Endothelial cell of umbilical vein (primary cell): ENCODE data around the gene PTPN22. TPM values are rescaled to one million over a fixed set of nuclear protein-coding genes. Genes with fewer than 3 reads are reported as not detected.

ENCODE experiments used
- BruUV-seq: library from RNA; stranded (reverse); fragments of 400-500 nt; replicated peaks from 2 replicates; lab custom pipeline; 2021; lab: Mats Ljungman, UMichigan
- CTCF ChIA-PET: fragments of 300-600, 350-600 bp; sonication (Branson Sonifier 250); formaldehyde crosslinking; loops from one replicate; lab custom pipeline; 2021; ENCODE audit warnings: antibody characterized with exemption, inconsistent platforms; lab: Charles Lee
- POLR2A ChIA-PET: fragments of 300-600, 350-600 bp; sonication (Branson Sonifier 250); formaldehyde crosslinking; loops from one replicate; lab custom pipeline; 2021; ENCODE audit warnings: antibody characterized with exemption, inconsistent platforms; lab: Charles Lee
- DNase-seq: peaks from one replicate; pipeline ENCODE4 v3.0.0-alpha.2; 2011; ENCODE audit warnings: low read depth, low spot score
- FAIRE-seq: peaks from 2 replicates; lab custom pipeline; 2011; peaks lifted over from hg19 to GRCh38; lab: Jason Lieb, UNC
- H2AFZ ChIP-seq: 2 replicates; pipeline ENCODE4 v1.6.0; 2012; ENCODE audit warnings: low read depth, low read length, control low read depth, inconsistent platforms
- H3K27ac ChIP-seq: 2 replicates; pipeline ENCODE4 v1.5.1; 2011; ENCODE audit warnings: low read depth, mild to moderate bottlenecking, control low read depth, low read length, moderate library complexity; ENCODE audit not compliant: insufficient read depth
- H3K27me3 ChIP-seq, 2 experiments: 2 replicates each; pipeline versions ENCODE4 v1.6.0 to v1.6.1; 2011; ENCODE audit warnings: low read length in 2 of 2, mixed read lengths in 1 of 2; ENCODE audit not compliant: control insufficient read depth in 2 of 2, insufficient read depth in 2 of 2
- H3K36me3 ChIP-seq, 2 experiments: 2 replicates in 1 of 2; 3 replicates in 1 of 2; pipeline ENCODE4 v1.5.1; 2011; ENCODE audit warnings: low read length in 2 of 2, mild to moderate bottlenecking in 1 of 2, moderate library complexity in 1 of 2; ENCODE audit not compliant: control insufficient read depth in 2 of 2, insufficient read depth in 2 of 2; ENCODE audit errors: extremely low read depth in 1 of 2
- H3K4me1 ChIP-seq: 3 replicates; pipeline ENCODE4 v1.5.1; 2011; ENCODE audit warnings: mild to moderate bottlenecking, low read length; ENCODE audit not compliant: control insufficient read depth, insufficient read depth; ENCODE audit errors: extremely low read depth
- H3K4me2 ChIP-seq: 2 replicates; pipeline ENCODE4 v1.6.1; 2011; ENCODE audit warnings: low read length, control low read depth, mixed read lengths; ENCODE audit not compliant: insufficient read depth
- H3K4me3 ChIP-seq, 3 experiments: fragments of 200-600 bp in 1 of 3; sonication (generic), shearing (Covaris generic) in 1 of 3; replicated peaks in 1 of 3; 2 replicates each; pipeline ENCODE4 v1.5.1; 2011 to 2016; ENCODE audit warnings: control low read depth in 3 of 3, low read length in 3 of 3, mild to moderate bottlenecking in 2 of 3, inconsistent platforms in 1 of 3, low read depth in 1 of 3, moderate library complexity in 1 of 3; ENCODE audit not compliant: insufficient read depth in 1 of 3
- H3K79me2 ChIP-seq: 2 replicates; pipeline ENCODE4 v1.6.0; 2012; ENCODE audit warnings: low read length, inconsistent platforms; ENCODE audit not compliant: control insufficient read depth, insufficient read depth
- H3K9ac ChIP-seq: replicated peaks from 2 replicates; pipeline ENCODE3; 2011; ENCODE audit warnings: low read length, control low read depth; ENCODE audit not compliant: insufficient read depth; ENCODE audit errors: extremely low read depth
- H3K9me1 ChIP-seq: replicated peaks from 3 replicates; pipeline ENCODE4 v1.6.0; 2011; ENCODE audit warnings: mild to moderate bottlenecking, low read length; ENCODE audit not compliant: control insufficient read depth, insufficient read depth; ENCODE audit errors: extremely low read depth
- H3K9me3 ChIP-seq: replicated peaks from 2 replicates; pipeline ENCODE4 v1.5.1; 2012; ENCODE audit warnings: low read length, inconsistent platforms; ENCODE audit not compliant: control insufficient read depth, insufficient read depth
- H4K20me1 ChIP-seq: replicated peaks from 2 replicates; pipeline ENCODE3; 2011; ENCODE audit warnings: mild to moderate bottlenecking, low read length; ENCODE audit not compliant: control insufficient read depth, insufficient read depth; ENCODE audit errors: extremely low read depth
- CTCF ChIP-seq, 2 donors: IDR thresholded peaks; 1 replicate in 1 of 2; 2 replicates in 1 of 2; pipeline ENCODE4 v1.5.1; 2011; ENCODE audit warnings: low read length in 2 of 2, mild to moderate bottlenecking in 2 of 2, moderate library complexity in 2 of 2, control low read depth in 1 of 2, inconsistent platforms in 1 of 2, low read depth in 1 of 2; ENCODE audit not compliant: insufficient read depth in 1 of 2; ENCODE audit errors: extremely low read depth in 1 of 2
- EZH2 ChIP-seq: IDR thresholded peaks from 2 replicates; pipeline ENCODE4 v1.6.1; 2012; ENCODE audit warnings: borderline replicate concordance, low read depth, mild to moderate bottlenecking, moderate library complexity, low read length, inconsistent platforms; ENCODE audit not compliant: severe bottlenecking
- FOS ChIP-seq: IDR thresholded peaks from 2 replicates; pipeline ENCODE4 v1.6.1; 2011; ENCODE audit warnings: mild to moderate bottlenecking, low read length, moderate library complexity, borderline replicate concordance; ENCODE audit not compliant: insufficient read depth
- GATA2 ChIP-seq: IDR thresholded peaks from 2 replicates; pipeline ENCODE4 v1.7.0; 2011; ENCODE audit warnings: low read depth, mild to moderate bottlenecking, moderate library complexity, mixed read lengths, low read length; ENCODE audit not compliant: insufficient read length, insufficient read depth
- JUN ChIP-seq: IDR thresholded peaks from 2 replicates; pipeline ENCODE4 v1.6.1; 2011; ENCODE audit warnings: borderline replicate concordance, low read depth; ENCODE audit not compliant: insufficient read length, insufficient read depth
- MAX ChIP-seq: IDR thresholded peaks from 2 replicates; pipeline ENCODE4 v1.6.1; 2011; ENCODE audit not compliant: insufficient read depth, insufficient read length
- MYC ChIP-seq: IDR thresholded peaks from one replicate; pipeline ENCODE4 v1.6.1; 2011; ENCODE audit warnings: mild to moderate bottlenecking, low read depth, low read length
- POLR2A ChIP-seq: IDR thresholded peaks from 2 replicates; pipeline ENCODE4 v1.6.1; 2012; ENCODE audit warnings: low read depth, mild to moderate bottlenecking, control low read depth, low read length
- POLR2AphosphoS5 ChIP-seq: IDR thresholded peaks from 2 replicates; pipeline ENCODE4 v1.6.1; 2012; ENCODE audit warnings: low read depth, mild to moderate bottlenecking, control low read depth, low read length, moderate library complexity; ENCODE audit not compliant: insufficient read depth
- dilution Hi-C: fragments of 300-500 bp; cut with MboI; formaldehyde crosslinking; loops from one replicate; pipeline ENCODE4 v1.15.0; 2019; ENCODE audit warnings: low sequenced_read_pairs; ENCODE audit not compliant: extremely low pct_ligation_motif_present
- intact Hi-C: fragments of 100-400 bp; cut with micrococcal nuclease; formaldehyde crosslinking; loops from one replicate; pipeline ENCODE4 v1.10.0; 2022
- polyA plus RNA-seq, 4 experiments: library from polyadenylated mRNA; depleted of rRNA in 3 of 4; stranded (reverse) in 3 of 4; unstranded in 1 of 4; fragments of >200 nt; gene quantifications; 2 replicates each; pipeline versions ENCODE4 v1.2.1 to v1.2.3, GENCODE V29; 2011 to 2012; ENCODE audit warnings: missing spikeins in 1 of 4
- total RNA-seq: library from RNA; stranded (reverse); gene quantifications from 2 replicates; pipeline ENCODE4 v1.2.3, GENCODE V29; 2021

The PTPN22 gene
- total and polyA plus RNA-seq, 2 donors (not counting 3 experiments of a cell fraction or from before 2014, with no cell fraction given): not detected

- BruUV-seq: no TSS peak
- H3K79me2 ChIP-seq: no peaks in the 10 kb centered on the region
- no peak overlapping the region for H3K27ac ChIP-seq
- H3K9me1 ChIP-seq: no peaks in the 10 kb centered on the region
- no peak overlapping the region for H3K4me3 ChIP-seq
- no peaks in the 10 kb centered on the region for H3K27me3 ChIP-seq
- H2AFZ ChIP-seq: no peak overlapping the region
- no peaks in the 10 kb centered on the region for H3K9me3 ChIP-seq
- no peak for TF ChIP-seq GATA2
- TF ChIP-seq JUN: no peak
- TF ChIP-seq CTCF (IDR thresholded peaks at IDR 0.05; ENCODE audit: extremely low read depth in 1 of 2, insufficient read depth in 1 of 2, low read depth in 1 of 2, low read length in 2 of 2): no peak
- no peak for TF ChIP-seq FOS
- no peak for TF ChIP-seq POLR2A
- no peak for TF ChIP-seq MYC
- TF ChIP-seq POLR2AphosphoS5: no peak
- no peak for TF ChIP-seq MAX
- TF ChIP-seq EZH2: no peak
- H3K9ac ChIP-seq: no peak overlapping the region
- FAIRE-seq (no peak), DNase-seq (no peak)
- H3K4me2 ChIP-seq: no peak overlapping the region
- H3K36me3 ChIP-seq: no peaks in the 10 kb centered on the region
- POLR2A ChIA-PET: no interaction called here
- intact Hi-C loops (no loop called here), dilution Hi-C loops (no loop called here)
- H3K4me1 ChIP-seq: peaks cover 33% of the 10 kb centered on the region
- no peaks in the 10 kb centered on the region for H4K20me1 ChIP-seq
- CTCF ChIA-PET: interaction anchor here (1.3 kb wide), 1 partner anchor 10 kb away, joined by 3 read pairs; no protein-coding TSS in a partner anchor
Measured at GRCh38 chr1:113870778-113871177, 734 bp downstream of the PTPN22 start.
